Kidney capillary endothelial cell (primary cell): ENCODE results near the gene RFXANK.

Source experiments
- DNase-seq: peaks from one replicate; pipeline ENCODE4 v3.0.0-alpha.2; 2018; ENCODE audit warnings: low spot score

RFXANK gene

DNA sequence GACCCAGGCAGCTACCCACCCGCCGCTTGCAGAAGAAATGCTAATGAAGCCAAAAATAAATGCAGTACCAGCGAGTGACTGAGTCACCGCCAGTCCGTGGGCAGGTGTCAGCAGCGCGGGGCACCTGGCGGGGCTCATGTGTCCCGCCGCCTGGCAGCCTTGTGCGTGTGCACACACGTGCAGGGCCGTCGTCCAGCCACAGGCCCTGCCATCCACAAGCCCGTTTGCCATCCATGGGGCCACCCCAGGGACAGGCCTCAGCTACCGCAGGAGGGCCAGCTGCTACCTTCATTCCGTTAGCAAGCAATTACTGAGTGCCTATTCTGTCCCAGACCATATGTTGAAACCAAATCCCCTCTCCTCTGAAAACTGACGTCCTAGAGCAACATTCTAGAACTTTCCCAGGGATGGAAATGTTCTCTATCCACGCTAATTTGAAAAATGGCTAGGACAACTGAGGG lies 40.2 kb downstream of the RFXANK start:
- DNase-seq, result no peak

DNA sequence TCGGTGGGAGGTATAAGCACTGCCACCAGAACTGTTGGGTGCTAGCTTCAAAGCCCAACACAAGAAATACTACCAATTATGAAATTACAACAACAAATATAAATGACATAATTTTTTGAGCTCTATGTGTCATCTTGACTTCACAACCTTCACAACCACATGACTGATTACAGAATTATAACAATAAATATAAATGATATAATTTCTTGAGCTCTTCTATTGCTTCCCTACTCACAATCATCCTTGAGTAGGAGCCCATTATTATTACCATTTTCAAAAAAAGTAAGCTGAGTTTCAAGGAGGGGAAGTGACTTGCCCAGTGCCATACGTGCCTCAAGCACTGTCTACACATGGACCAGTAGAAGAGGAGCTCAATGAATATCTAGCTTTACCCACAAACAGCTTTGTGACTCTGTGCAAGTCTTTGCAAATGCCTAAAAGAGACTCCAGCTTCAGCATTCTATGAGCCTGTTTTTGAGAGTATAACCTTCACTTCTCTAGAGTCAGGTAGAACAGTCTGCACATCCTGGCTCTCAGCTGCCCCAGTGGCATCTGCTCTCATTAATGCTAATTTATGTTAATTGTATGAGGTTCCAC lies 42.3 kb downstream of the RFXANK start:
- DNase-seq, result no peak

DNA sequence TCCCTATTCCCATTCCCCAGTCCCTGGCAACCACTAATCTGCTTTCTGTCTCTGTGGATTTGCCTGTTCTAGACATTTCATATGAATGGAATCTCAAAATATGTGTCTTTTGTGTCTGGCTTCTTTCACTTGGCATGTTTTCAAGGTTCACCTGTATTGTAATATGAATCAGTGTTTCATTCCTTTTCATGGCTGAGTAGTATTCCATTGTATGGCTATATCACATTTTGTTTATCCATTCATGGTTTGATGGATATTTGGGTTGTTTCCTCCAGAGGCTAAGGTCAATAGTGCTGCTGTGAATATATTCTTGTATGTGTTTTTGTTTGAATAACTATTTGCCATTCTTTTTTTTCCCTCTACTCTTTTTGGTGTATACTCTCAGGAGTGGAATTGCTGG lies 44.1 kb downstream of the RFXANK start:
- no peak for DNase-seq

DNA sequence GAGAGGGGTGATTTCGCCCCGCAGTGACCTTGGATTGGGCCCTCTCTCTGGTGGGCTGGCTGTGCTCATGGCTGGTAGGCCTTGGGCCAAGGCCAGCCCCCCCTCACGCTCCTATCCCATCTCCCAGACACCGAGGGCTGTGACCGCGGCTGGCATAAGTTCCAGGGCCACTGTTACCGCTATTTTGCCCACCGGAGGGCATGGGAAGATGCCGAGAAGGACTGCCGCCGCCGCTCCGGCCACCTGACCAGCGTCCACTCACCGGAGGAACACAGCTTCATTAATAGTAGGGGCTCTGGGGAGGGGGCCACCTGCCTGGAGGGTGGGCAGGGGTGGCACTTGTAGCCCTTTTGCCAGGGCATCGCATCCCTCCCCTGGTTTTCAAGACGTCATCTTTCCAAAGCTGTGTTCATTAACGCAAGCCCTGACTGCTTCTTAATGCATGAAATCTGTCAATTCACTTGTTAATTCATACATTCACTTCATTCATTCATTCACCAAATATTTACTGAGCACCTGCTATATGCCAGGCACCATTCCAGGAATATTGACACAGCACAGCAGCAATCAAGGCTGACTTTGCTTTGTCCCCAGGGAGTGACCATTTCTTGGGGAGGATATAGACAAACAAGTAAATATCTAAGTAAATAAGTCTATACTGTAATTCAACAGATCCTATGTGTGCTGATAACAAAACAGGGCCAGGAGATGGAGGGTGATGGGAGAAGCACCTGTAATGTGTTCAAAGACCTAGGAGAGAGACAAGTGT lies 46.3 kb downstream of the RFXANK start:
- DNase-seq, result no peak

DNA sequence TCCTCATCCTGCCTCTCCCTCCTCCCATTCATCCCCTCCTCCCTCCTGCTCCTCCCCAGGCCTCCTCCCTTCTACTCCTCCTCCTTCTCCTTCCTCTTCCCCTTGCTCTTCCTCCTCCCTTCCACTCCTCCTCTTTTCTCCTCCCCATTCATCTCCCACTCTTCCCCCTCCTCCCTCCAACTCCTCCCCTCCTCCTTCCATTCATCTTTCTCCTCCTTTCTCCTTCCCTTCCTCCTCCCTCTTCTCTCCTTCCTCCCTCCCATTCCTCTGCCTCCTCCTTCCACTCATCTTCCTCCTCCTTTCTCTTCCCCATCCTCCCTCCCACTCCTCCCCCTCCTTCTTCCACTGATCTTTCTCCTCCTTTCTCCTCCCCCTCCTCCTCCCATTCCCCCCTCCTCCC lies 47.6 kb downstream of the RFXANK start:
- no peak for DNase-seq

DNA sequence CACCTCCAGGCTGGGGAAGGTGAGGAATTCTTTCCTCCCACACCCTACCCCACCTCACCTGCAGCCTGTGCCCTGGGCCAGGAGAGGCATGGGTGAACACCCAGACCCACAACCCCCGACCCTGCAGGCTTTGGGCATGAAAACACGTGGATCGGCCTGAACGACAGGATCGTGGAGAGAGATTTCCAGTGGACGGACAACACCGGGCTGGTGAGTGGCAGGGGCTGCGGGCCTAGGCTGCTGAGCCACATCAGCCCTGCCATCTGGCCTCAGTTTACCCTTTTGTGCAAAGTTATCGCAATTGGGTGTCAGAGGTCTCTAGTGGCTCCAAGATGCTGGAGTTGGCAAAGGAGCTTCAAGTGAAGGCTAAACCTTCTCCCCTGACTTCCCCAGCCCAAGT lies 48.4 kb downstream of the RFXANK start:
- no peak for DNase-seq

DNA sequence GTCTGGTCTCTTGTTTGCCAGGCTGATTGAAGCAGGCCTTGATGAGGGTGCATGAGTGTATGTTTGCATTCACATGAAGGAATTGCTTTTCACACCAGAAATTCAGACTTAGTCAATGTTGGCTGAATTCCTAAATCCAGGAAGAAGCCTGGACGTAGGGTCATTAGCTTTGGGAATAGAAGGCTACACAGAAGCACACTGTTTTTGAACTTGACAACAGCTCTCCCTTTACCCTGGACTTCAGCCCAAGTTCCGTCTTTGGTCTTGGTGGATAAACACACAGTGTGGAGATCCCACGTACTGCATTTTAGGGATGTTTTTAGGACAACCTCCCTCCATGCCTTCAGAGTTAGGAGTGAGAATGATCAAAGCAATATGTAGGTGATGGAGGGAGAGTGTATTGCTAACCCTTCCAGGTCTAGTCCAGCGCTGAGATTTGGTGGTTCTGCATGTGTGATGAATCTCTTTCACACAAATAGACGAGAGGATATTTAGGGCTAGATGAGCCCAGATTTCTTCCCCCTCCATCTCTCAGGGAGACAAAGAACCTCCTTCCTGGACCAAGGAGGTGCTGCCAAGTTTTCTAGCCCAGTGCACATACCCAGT lies 58.2 kb downstream of the RFXANK start:
- no peak for DNase-seq
